ENCODE measurements around the gene LIF.

- TF ChIP-seq CTCF (IDR thresholded peaks at IDR 0.05) (no peak), POLR2AphosphoS5 (IDR thresholded peaks at IDR 0.05; ENCODE audit: low read depth, low read length) (no peak), REST (IDR thresholded peaks at IDR 0.05; ENCODE audit: insufficient read depth in 1 of 2, low read depth in 2 of 2, low read length in 1 of 2) (no peak)
Measured at GRCh38 chr22:30225220-30225927, 21.2 kb downstream of the LIF start.

Data from Panc1 (cell line).